Glutamatergic neuron (in vitro differentiated cells): ENCODE measurements around the gene RADIL. TPM values are rescaled to one million over a fixed set of nuclear protein-coding genes. Genes with fewer than 3 reads are reported as not detected.

Experiments used
- DNase-seq: peaks from one replicate; pipeline ENCODE4 v3.0.0; 2022
- H3K27ac Mint-ChIP-seq: one replicate; pipeline ENCODE4 v1.8.0; 2020; ENCODE audit warnings: mild to moderate bottlenecking, mixed read lengths, inconsistent platforms; ENCODE audit not compliant: unreplicated experiment
- H3K27me3 Mint-ChIP-seq: one replicate; pipeline ENCODE4 v1.8.0; 2020; ENCODE audit warnings: mild to moderate bottlenecking, moderate library complexity, mixed read lengths, inconsistent platforms; ENCODE audit not compliant: unreplicated experiment
- H3K36me3 Mint-ChIP-seq: one replicate; pipeline ENCODE4 v1.8.0; 2020; ENCODE audit warnings: mild to moderate bottlenecking, mixed read lengths, inconsistent platforms; ENCODE audit not compliant: unreplicated experiment
- H3K4me1 Mint-ChIP-seq: one replicate; pipeline ENCODE4 v1.8.0; 2020; ENCODE audit warnings: mild to moderate bottlenecking, low read depth, mixed read lengths, inconsistent platforms; ENCODE audit not compliant: unreplicated experiment
- H3K4me3 Mint-ChIP-seq: one replicate; pipeline ENCODE4 v1.8.0; 2020; ENCODE audit warnings: mild to moderate bottlenecking, mixed read lengths, inconsistent platforms; ENCODE audit not compliant: unreplicated experiment
- H3K9me3 Mint-ChIP-seq: one replicate; pipeline ENCODE4 v1.8.0; 2020; ENCODE audit warnings: mild to moderate bottlenecking, moderate library complexity, mixed read lengths, inconsistent platforms; ENCODE audit not compliant: unreplicated experiment
- CTCF ChIP-seq: fragments of 200-600 bp; sonication (generic); IDR thresholded peaks from one replicate; pipeline ENCODE4 v1.5.0; 2021; ENCODE audit not compliant: partially characterized antibody, unreplicated experiment
- total RNA-seq: library from RNA; stranded (reverse); fragmentation: NEBNext Ultra II Directional; extraction: Animal tissue kit (Norgen Biotek cat#: 25700); gene quantifications from one replicate; pipeline ENCODE4 v1.2.1, GENCODE V29; 2021; ENCODE audit not compliant: unreplicated experiment

The RADIL gene
- total RNA-seq, 1 donor from 2014 or later, result 31.3 TPM

- Mint-ChIP-seq H3K9me3 (peaks cover 4% of the 10 kb centered on the region), H3K4me1 (peaks cover 9% of the 10 kb centered on the region), H3K36me3 (no peaks in the 10 kb centered on the region), H3K27ac (peak within 1 kb of the TSS; percentile 89), H3K4me3 (peak within 1 kb of the TSS; percentile 99), H3K27me3 (peaks cover 14% of the 10 kb centered on the region)
- DNase-seq, result peak; percentile 97
- TF ChIP-seq CTCF, result no peak
Measured at GRCh38 chr7:4775250-4775847, 108.2 kb downstream of the RADIL start, which contains the start of gene AP5Z1. AP5Z1 (plus strand) TSS chr7:4775623; CDS start chr7:4775716, 93 bp downstream.

GRCh38 chr7:4774658-4775249 lies 108.8 kb downstream of the RADIL start:
- TF ChIP-seq CTCF, result no peak
- peak overlapping the region; percentile 99 for H3K4me3 Mint-ChIP-seq
- peaks cover 9% of the 10 kb centered on the region for H3K4me1 Mint-ChIP-seq
- no peaks in the 10 kb centered on the region for H3K36me3 Mint-ChIP-seq
- peak overlapping the region; percentile 73 for H3K27ac Mint-ChIP-seq
- no peak for DNase-seq
- H3K27me3 Mint-ChIP-seq, result peaks cover 14% of the 10 kb centered on the region
- H3K9me3 Mint-ChIP-seq, result peaks cover 4% of the 10 kb centered on the region

GRCh38 chr7:4774007-4774406 lies 109.5 kb downstream of the RADIL start:
- Mint-ChIP-seq H3K27me3 (peaks cover 14% of the 10 kb centered on the region), H3K4me1 (peaks cover 9% of the 10 kb centered on the region), H3K9me3 (peaks cover 4% of the 10 kb centered on the region), H3K36me3 (no peaks in the 10 kb centered on the region), H3K27ac (no peak overlapping the region), H3K4me3 (peak overlapping the region; percentile 99)
- DNase-seq, result no peak
- TF ChIP-seq CTCF, result no peak

- H3K4me3 Mint-ChIP-seq, result no peak overlapping the region
- TF ChIP-seq CTCF, result no peak
- H3K36me3 Mint-ChIP-seq, result no peaks in the 10 kb centered on the region
- H3K27ac Mint-ChIP-seq, result no peak overlapping the region
- H3K4me1 Mint-ChIP-seq, result peaks cover 9% of the 10 kb centered on the region
- H3K9me3 Mint-ChIP-seq, result peaks cover 4% of the 10 kb centered on the region
- no peak for DNase-seq
- H3K27me3 Mint-ChIP-seq, result peaks cover 12% of the 10 kb centered on the region
Measured at GRCh38 chr7:4772306-4772705, 111.2 kb downstream of the RADIL start.

- no peak overlapping the region for H3K27ac Mint-ChIP-seq
- TF ChIP-seq CTCF, result no peak
- H3K27me3 Mint-ChIP-seq, result peaks cover 12% of the 10 kb centered on the region
- no peak overlapping the region for H3K4me3 Mint-ChIP-seq
- no peaks in the 10 kb centered on the region for H3K36me3 Mint-ChIP-seq
- DNase-seq, result no peak
- peaks cover 4% of the 10 kb centered on the region for H3K9me3 Mint-ChIP-seq
- peaks cover 9% of the 10 kb centered on the region for H3K4me1 Mint-ChIP-seq
Measured at GRCh38 chr7:4771737-4772136, 111.8 kb downstream of the RADIL start.
